ENCODE results near the gene AP1M1.

The AP1M1 gene

DNA sequence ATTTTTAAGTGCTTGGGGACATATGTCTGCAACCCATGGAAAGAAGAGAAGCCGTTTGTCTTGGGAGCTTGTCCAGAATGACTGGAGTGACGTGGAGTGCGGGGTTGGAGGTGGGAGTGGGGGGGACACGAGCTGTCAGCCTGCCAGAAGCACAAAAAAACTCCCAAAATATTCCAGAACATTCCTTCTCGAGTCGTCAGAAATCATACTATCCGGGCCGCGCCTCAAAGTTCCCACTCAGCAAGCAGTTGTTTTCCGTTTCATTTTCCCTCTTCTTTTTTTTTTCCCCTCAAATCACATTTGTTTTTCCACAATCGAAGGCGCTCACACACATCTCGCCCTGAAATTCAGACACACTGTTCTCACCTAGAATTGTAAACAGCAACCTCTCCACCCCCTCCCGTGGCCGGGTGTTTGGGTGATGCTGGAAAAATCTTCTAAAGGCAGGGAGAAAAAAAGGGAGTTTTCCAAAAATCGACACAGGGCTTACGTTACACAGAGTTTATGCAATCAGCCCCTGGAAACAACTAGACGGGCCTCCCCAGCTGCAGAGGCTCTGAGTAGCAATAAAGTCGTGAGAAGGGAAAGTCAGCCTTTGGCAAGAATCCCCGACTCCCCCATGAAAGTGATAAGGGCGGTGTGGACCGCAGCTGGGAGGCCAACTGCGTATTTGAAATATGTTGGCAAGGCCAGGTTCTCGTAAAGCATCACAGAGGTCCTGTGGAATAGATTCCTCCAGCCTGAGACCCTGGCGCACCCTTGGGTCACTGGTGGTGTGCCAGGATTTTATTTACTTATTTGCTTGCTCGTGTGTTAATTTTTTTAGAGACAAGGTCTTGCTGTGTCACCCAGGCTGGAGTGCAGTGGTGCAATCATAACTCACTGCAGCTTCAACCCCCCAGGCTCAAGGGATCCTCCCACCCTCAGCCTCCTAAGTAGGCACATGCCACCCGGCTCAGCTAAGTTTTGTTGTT is 95.7 kb downstream of the AP1M1 start:
- FAIRE-seq (no peak), DNase-seq (ENCODE audit: insufficient read length) (no peak)
- TF ChIP-seq POLR2AphosphoS5 (IDR thresholded peaks at IDR 0.05; ENCODE audit: low read depth, low read length), result no peak
- no peak for TF ChIP-seq TAF1 (IDR thresholded peaks at IDR 0.05; ENCODE audit: borderline replicate concordance, low read depth, low read length)
- TF ChIP-seq POLR2A (IDR thresholded peaks at IDR 0.05; ENCODE audit: low read depth, low read length), result no peak

DNA sequence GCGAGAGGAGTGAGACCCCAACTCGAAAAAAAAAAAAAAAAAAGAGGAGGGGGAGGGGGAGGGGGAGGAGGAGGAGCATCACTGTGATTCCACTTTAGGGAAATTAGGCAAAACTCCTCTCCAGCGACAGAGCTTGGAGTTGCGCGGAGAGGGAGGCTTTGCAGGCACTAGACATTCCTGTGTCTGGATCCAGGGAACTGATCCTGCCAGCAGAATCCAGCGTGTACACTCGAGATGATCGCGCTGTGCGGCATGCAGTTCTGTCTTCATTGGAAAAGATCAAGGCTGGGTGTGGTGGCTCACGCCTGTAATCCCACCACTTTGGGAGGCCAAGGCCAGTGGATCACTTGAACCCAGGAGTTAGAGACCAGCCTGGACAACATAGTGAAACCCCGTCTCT is 97.3 kb downstream of the AP1M1 start:
- FAIRE-seq, result no peak
- DNase-seq (ENCODE audit: insufficient read length), result no peak
- TF ChIP-seq POLR2A (IDR thresholded peaks at IDR 0.05; ENCODE audit: low read depth, low read length) (no peak), POLR2AphosphoS5 (IDR thresholded peaks at IDR 0.05; ENCODE audit: low read depth, low read length) (no peak)

Data from GM12892 (cell line).